Choroid plexus epithelial cell (primary cell): ENCODE results near the gene GSTT4.
"Not testable (repeated sequence)": the region's sequence is repeated elsewhere in the genome, so short reads cannot be mapped to it uniquely, and the experiment has no call there.

Source experiments
- DNase-seq: peaks from one replicate; pipeline ENCODE4 v3.0.0-alpha.2; 2010; ENCODE audit warnings: low read depth
- H3K4me3 ChIP-seq: 2 replicates; pipeline ENCODE4 v1.5.1; 2011; ENCODE audit warnings: low read depth, mild to moderate bottlenecking, control low read depth, low read length, moderate library complexity
- CTCF ChIP-seq: conservative IDR thresholded peaks from 2 replicates; pipeline ENCODE4 v1.5.1; 2011; ENCODE audit warnings: low read depth, mild to moderate bottlenecking, control low read depth, inconsistent platforms, low read length, moderate library complexity

GSTT4 gene

GRCh38 chr22:23986089-23986488 is 19.2 kb downstream of the GSTT4 start:
- not testable (repeated sequence) for H3K4me3 ChIP-seq, DNase-seq

GRCh38 chr22:23984430-23984829 is 20.8 kb downstream of the GSTT4 start:
- DNase-seq, result peak; percentile 35
- TF ChIP-seq CTCF, result peak; percentile 62
- no peak overlapping the region for H3K4me3 ChIP-seq

- not testable (repeated sequence) for DNase-seq, H3K4me3 ChIP-seq
Observed at GRCh38 chr22:23980567-23980966, 24.7 kb downstream of the GSTT4 start.

- DNase-seq, H3K4me3 ChIP-seq: not testable (repeated sequence)
Observed at GRCh38 chr22:23979557-23980240, 25.6 kb downstream of the GSTT4 start, which contains the start of gene GSTT2. Gene GSTT2, plus strand, starts transcription at chr22:23980134.

- DNase-seq, H3K4me3 ChIP-seq: not testable (repeated sequence)
Observed at GRCh38 chr22:23977304-23977703, 27.9 kb downstream of the GSTT4 start.

- H3K4me3 ChIP-seq, DNase-seq: not testable (repeated sequence)
Observed at GRCh38 chr22:23974836-23975352, 30.4 kb downstream of the GSTT4 start.

- H3K4me3 ChIP-seq, DNase-seq: not testable (repeated sequence)
Observed at GRCh38 chr22:23974345-23974744, 30.9 kb downstream of the GSTT4 start, which contains the start of gene DDT. Gene DDT, minus strand, starts transcription at chr22:23974441. Its CDS starts 27 bp downstream, at chr22:23974414.

GRCh38 chr22:23971927-23972326 is 33.3 kb downstream of the GSTT4 start:
- DNase-seq, H3K4me3 ChIP-seq: not testable (repeated sequence)

GRCh38 chr22:23970816-23971486 is 34.3 kb downstream of the GSTT4 start:
- TF ChIP-seq CTCF, result no peak
- DNase-seq, result no peak
- no peak overlapping the region for H3K4me3 ChIP-seq

- no peak for DNase-seq
- no peak for TF ChIP-seq CTCF
- no peak overlapping the region for H3K4me3 ChIP-seq
Observed at GRCh38 chr22:23970201-23970641, 35.0 kb downstream of the GSTT4 start.

- no peak overlapping the region for H3K4me3 ChIP-seq
- DNase-seq, result no peak
- TF ChIP-seq CTCF, result no peak
Observed at GRCh38 chr22:23969071-23969470, 36.2 kb downstream of the GSTT4 start.

- H3K4me3 ChIP-seq, DNase-seq: not testable (repeated sequence)
Observed at GRCh38 chr22:23966568-23966967, 38.7 kb downstream of the GSTT4 start, which contains the start of gene DDTL. Gene DDTL, plus strand, starts transcription at chr22:23966888. Its CDS starts 27 bp downstream, at chr22:23966915.

GRCh38 chr22:23966094-23966493 is 39.2 kb downstream of the GSTT4 start:
- DNase-seq, H3K4me3 ChIP-seq: not testable (repeated sequence)
